Testis (tissue), 3 donors: ENCODE results near the gene GNAI2. TPM values are rescaled to one million over a fixed set of nuclear protein-coding genes. Genes with fewer than 3 reads are reported as not detected.
"Not testable (repeated sequence)": the region's sequence is repeated elsewhere in the genome, so short reads cannot be mapped to it uniquely, and the experiment has no call there.

Source experiments
- DNase-seq: peaks from one replicate; pipeline ENCODE4 v3.0.0-alpha.2; 2019
- H3K27ac ChIP-seq, 2 donors: fragments of 200-600 bp; sonication (generic); one replicate each; pipeline ENCODE4 v1.5.1; 2019
- H3K27me3 ChIP-seq: fragments of 200-600 bp; sonication (generic); one replicate; pipeline ENCODE4 v1.5.1; 2019
- H3K36me3 ChIP-seq: fragments of 200-600 bp; sonication (generic); one replicate; pipeline ENCODE4 v1.5.1; 2017; ENCODE audit warnings: low read depth; ENCODE audit errors: missing control alignments
- H3K4me1 ChIP-seq: fragments of 200-600 bp; sonication (generic); one replicate; pipeline ENCODE4 v1.5.1; 2019
- H3K4me3 ChIP-seq, 2 donors: fragments of 200-600 bp; sonication (generic); one replicate each; pipeline ENCODE4 v1.5.1; 2017 to 2019
- H3K9me3 ChIP-seq: fragments of 200-600 bp; sonication (generic); one replicate; pipeline ENCODE4 v1.5.1; 2017
- CTCF ChIP-seq, 3 experiments: fragments of 450-650 bp in 2 of 3; fragments of 200-600 bp in 1 of 3; sonication (generic) in 1 of 3; IDR thresholded peaks; one replicate each; pipeline ENCODE4 v1.5.1; 2016 to 2019; ENCODE audit warnings: antibody characterized with exemption in 3 of 3, mild to moderate bottlenecking in 2 of 3, moderate library complexity in 1 of 3
- POLR2A ChIP-seq: fragments of 450-650 bp; IDR thresholded peaks from one replicate; pipeline ENCODE4 v1.6.1; 2017; ENCODE audit warnings: antibody characterized with exemption, mild to moderate bottlenecking, moderate library complexity
- WGBS, 2 donors: methylation state at CpG; one replicate each; pipeline ENCODE4 v1.1.5; 2018; 5-methylcytosine and 5-hydroxymethylcytosine counted together
- intact Hi-C: fragments of 100-400 bp; cut with DNase I; formaldehyde crosslinking; loops from one replicate; pipeline ENCODE4 v1.15.1; 2023; ENCODE audit warnings: low total_unique reads
- polyA plus RNA-seq: library from polyadenylated mRNA; stranded (reverse); fragments of 350-450 nt; fragmentation: Illumina TruSeq; extraction: RNeasy Lipid Tissue Mini Kit (QIAGEN cat#74804); gene quantifications from one replicate; pipeline ENCODE4 v1.2.3, GENCODE V29; 2014; ENCODE audit warnings: low read depth, low replicate concordance; ENCODE audit not compliant: insufficient read depth
- total RNA-seq, 2 donors: library from RNA; depleted of rRNA; stranded (reverse); fragments of >200 nt; gene quantifications; one replicate each; pipeline ENCODE4 v1.2.3, GENCODE V29; 2016

The GNAI2 gene
- total and polyA plus RNA-seq, 3 donors from 2014 or later, result 238 to 343 (median 239) TPM

DNA sequence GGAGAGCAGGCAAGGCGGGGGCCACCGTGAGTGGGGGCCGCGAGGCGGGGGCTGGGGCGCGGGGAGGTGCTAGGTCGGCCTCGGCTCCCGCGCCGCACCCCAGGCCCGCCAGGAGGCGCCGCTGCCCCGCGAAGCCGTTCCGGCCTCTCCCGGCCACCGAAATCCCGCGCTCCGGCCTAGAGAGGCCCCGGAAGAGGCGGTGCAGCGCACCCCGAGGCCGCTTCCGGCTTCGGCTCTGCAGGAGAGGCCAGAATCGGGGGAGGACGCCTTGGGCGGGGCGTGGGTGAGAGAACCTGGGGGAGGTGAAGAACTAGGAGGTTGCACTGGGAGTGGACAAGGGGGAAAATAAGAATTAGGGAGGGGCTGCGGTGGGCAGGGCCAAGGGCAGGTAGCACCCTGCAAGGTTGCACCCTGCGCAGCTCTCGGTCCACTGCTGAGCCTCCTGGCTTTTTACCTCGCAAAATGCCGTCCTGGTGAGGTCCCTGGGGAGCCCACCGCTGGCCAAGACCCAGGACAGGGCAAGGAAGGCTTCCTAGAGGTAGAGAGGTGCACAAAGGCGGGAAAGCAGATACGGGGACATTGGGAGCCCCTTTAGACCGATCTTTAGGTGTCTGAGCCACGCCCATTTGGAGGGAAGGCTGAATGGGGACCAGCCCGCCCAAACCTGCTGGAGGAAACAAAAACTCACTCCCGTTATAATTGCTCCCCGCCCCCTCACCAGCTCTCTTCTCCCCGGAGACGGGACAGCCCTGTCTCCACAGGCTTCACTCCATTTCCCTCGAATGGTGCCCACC lies 8.4 kb upstream of the GNAI2 start:
- WGBS, 2 donors, result 1 to 2% methylated on average over 25 to 51 of the region's 51 CpGs
- H3K9me3 ChIP-seq, result no peaks in the 10 kb centered on the region
- DNase-seq, result peak; percentile 93
- H3K4me1 ChIP-seq, result peaks cover 13% of the 10 kb centered on the region
- intact Hi-C loops, result loop anchor here (5.0 kb wide), 1 partner anchor 35 kb away; the partner anchor contains the start of gene GNAT1
- no peaks in the 10 kb centered on the region for H3K27me3 ChIP-seq
- H3K4me3 ChIP-seq, result peak overlapping the region; percentile 49 to 69
- H3K27ac ChIP-seq, result peak overlapping the region; percentile 62 to 65
- TF ChIP-seq POLR2A (no peak), CTCF (IDR thresholded peaks at IDR 0.05) (peak; percentile 80 to 89 (median 85))
- H3K36me3 ChIP-seq, result no peaks in the 10 kb centered on the region

GRCh38 chr3:50228184-50228763 lies 7.7 kb upstream of the GNAI2 start:
- not testable (repeated sequence) for DNase-seq, H3K27ac ChIP-seq, H3K9me3 ChIP-seq, H3K27me3 ChIP-seq, H3K36me3 ChIP-seq
- intact Hi-C loops, result loop anchor here (5.0 kb wide), 1 partner anchor 36 kb away; the partner anchor contains the start of gene GNAT1
- Histone ChIP-seq H3K4me3 (peak overlapping the region in 1 of 2 donors; percentile 69), H3K4me1 (peaks cover 13% of the 10 kb centered on the region)
- 34 to 42% methylated on average over 8 to 15 of the region's 15 CpGs for WGBS, 2 donors

GRCh38 chr3:50229490-50229889 lies 6.5 kb upstream of the GNAI2 start:
- intact Hi-C loops, result loop anchor here (5.0 kb wide), 1 partner anchor 37 kb away; the partner anchor contains the start of gene GNAT1

GRCh38 chr3:50230104-50230793 lies 5.8 kb upstream of the GNAI2 start:
- no peaks in the 10 kb centered on the region for H3K36me3 ChIP-seq
- H3K4me3 ChIP-seq, result no peak overlapping the region
- H3K9me3 ChIP-seq, result no peaks in the 10 kb centered on the region
- TF ChIP-seq POLR2A (no peak), CTCF (IDR thresholded peaks at IDR 0.05) (no peak)
- intact Hi-C loops, result no loop called here
- 87 to 92% methylated on average over 8 of the region's 8 CpGs for WGBS, 2 donors
- DNase-seq, result no peak
- H3K27me3 ChIP-seq, result no peaks in the 10 kb centered on the region
- H3K4me1 ChIP-seq, result peaks cover 13% of the 10 kb centered on the region
- no peak overlapping the region for H3K27ac ChIP-seq

More at GRCh38 chr3:50229490-50229889, 6.5 kb upstream of the GNAI2 start:
- H3K27ac ChIP-seq, result no peak overlapping the region
- no peaks in the 10 kb centered on the region for H3K9me3 ChIP-seq
- 89 to 97% methylated on average over 3 of the region's 3 CpGs for WGBS, 2 donors
- no peak for DNase-seq
- H3K27me3 ChIP-seq, result no peaks in the 10 kb centered on the region
- no peak for TF ChIP-seq POLR2A
- TF ChIP-seq CTCF (IDR thresholded peaks at IDR 0.05), result no peak
- H3K36me3 ChIP-seq, result no peaks in the 10 kb centered on the region
- no peak overlapping the region for H3K4me3 ChIP-seq
- peaks cover 13% of the 10 kb centered on the region for H3K4me1 ChIP-seq

DNA sequence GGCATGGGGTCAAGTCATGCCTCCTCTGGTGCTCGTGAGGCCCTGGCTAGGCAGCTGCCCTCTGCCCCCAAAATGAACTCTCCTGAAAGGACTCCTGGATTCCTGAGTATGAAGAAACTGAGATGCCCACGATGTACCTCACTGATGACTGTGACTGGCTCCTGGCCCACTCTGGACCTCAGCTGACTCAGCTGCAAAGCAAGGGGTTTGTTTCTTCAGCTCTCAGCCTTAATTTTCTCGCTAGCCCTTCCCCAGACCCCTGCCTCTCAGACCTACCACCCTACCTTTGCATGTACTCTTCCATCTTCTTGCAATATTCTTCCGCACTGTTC lies 5.2 kb upstream of the GNAI2 start:
- DNase-seq, result no peak
- H3K27ac ChIP-seq, result no peak overlapping the region
- no peak for TF ChIP-seq CTCF (IDR thresholded peaks at IDR 0.05)
- H3K9me3 ChIP-seq, result no peaks in the 10 kb centered on the region
- H3K36me3 ChIP-seq, result no peaks in the 10 kb centered on the region
- no peak overlapping the region for H3K4me3 ChIP-seq
- intact Hi-C loops, result no loop called here
- H3K4me1 ChIP-seq, result peaks cover 13% of the 10 kb centered on the region
- H3K27me3 ChIP-seq, result no peaks in the 10 kb centered on the region
- WGBS, 2 donors, result 81 to 85% methylated on average over 4 of the region's 4 CpGs
